ENCODE data around the gene MANF. TPM values are rescaled to one million over a fixed set of nuclear protein-coding genes. Genes with fewer than 3 reads are reported as not detected.

The MANF gene
- total RNA-seq, 1 donor from 2014 or later, result 34.4 TPM

GRCh38 chr3:51354172-51354571, 30.9 kb upstream of the MANF start:
- no peak for DNase-seq (ENCODE audit: low spot score in 2 of 2)
- intact Hi-C loops (cut with DNase I), result no loop called here
- H3K4me3 ChIP-seq, result no peak overlapping the region
- H3K4me1 ChIP-seq, result no peaks in the 10 kb centered on the region
- no peaks in the 10 kb centered on the region for H3K27me3 ChIP-seq
- H3K36me3 ChIP-seq, result no peaks in the 10 kb centered on the region
- no peaks in the 10 kb centered on the region for H3K9me3 ChIP-seq
- TF ChIP-seq, protein P1, sequence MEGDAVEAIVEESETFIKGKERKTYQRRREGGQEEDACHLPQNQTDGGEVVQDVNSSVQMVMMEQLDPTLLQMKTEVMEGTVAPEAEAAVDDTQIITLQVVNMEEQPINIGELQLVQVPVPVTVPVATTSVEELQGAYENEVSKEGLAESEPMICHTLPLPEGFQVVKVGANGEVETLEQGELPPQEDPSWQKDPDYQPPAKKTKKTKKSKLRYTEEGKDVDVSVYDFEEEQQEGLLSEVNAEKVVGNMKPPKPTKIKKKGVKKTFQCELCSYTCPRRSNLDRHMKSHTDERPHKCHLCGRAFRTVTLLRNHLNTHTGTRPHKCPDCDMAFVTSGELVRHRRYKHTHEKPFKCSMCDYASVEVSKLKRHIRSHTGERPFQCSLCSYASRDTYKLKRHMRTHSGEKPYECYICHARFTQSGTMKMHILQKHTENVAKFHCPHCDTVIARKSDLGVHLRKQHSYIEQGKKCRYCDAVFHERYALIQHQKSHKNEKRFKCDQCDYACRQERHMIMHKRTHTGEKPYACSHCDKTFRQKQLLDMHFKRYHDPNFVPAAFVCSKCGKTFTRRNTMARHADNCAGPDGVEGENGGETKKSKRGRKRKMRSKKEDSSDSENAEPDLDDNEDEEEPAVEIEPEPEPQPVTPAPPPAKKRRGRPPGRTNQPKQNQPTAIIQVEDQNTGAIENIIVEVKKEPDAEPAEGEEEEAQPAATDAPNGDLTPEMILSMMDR (IDR thresholded peaks at IDR 0.05), result no peak
- no peak overlapping the region for H3K27ac ChIP-seq

DNA sequence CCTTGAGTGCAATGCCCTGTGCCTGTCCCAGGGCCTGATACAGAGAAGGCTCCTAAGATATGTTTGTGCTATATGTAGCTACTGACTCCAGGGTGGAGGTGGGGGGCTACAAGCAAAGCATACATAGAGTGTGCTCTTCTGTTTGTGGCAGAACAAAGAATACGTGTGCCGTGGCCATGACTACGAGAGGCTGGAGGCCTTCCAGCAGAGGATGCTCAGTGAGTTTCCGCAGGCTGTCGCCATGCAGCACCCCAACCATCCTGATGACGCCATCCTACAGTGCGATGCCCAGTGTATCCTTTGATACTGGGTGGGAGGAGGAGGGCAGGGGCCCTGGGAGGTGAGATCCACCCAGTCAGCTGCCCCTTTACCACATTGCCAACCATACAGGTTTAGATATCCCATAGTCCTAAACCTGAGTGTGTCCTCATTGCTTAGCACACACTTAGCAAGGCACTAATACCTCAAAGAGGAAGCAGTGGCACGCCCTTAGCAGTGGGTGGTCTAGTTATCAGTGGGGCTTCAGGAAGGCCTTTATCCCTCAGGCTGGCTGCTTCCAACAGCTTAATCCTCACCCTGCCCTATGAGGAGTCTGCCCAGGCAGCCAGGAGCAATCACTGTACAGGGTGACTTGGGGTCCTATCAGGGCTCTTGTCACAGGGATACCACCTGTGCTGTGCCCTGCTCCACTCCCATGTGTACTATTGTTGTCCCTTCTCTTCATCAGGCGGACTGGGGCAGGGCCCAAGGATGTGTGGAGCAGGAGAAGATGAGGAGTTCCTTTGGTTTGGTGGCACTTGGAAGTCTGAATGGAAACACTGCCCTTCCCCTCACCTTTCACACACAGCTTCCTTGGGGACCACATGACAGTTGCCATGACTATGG, 30.1 kb upstream of the MANF start:
- no peak for DNase-seq (ENCODE audit: low spot score in 2 of 2)
- Histone ChIP-seq H3K27me3 (no peaks in the 10 kb centered on the region), H3K36me3 (no peaks in the 10 kb centered on the region), H3K27ac (no peak overlapping the region), H3K4me3 (no peak overlapping the region), H3K9me3 (no peaks in the 10 kb centered on the region), H3K4me1 (no peaks in the 10 kb centered on the region)
- TF ChIP-seq, protein P1 (IDR thresholded peaks at IDR 0.05), result no peak
- intact Hi-C loops (cut with DNase I), result no loop called here

- intact Hi-C loops (cut with DNase I), result no loop called here
- Histone ChIP-seq H3K9me3 (no peaks in the 10 kb centered on the region), H3K4me1 (no peaks in the 10 kb centered on the region), H3K36me3 (no peaks in the 10 kb centered on the region), H3K27ac (no peak overlapping the region), H3K27me3 (no peaks in the 10 kb centered on the region), H3K4me3 (no peak overlapping the region)
- TF ChIP-seq, protein P1 (IDR thresholded peaks at IDR 0.05), result no peak
- DNase-seq (ENCODE audit: low spot score in 2 of 2), result no peak
Measured at GRCh38 chr3:51355891-51356578, 29.1 kb upstream of the MANF start.

- intact Hi-C loops (cut with DNase I), result no loop called here
- TF ChIP-seq, protein P1 (IDR thresholded peaks at IDR 0.05), result no peak
- Histone ChIP-seq H3K27me3 (no peaks in the 10 kb centered on the region), H3K36me3 (no peaks in the 10 kb centered on the region), H3K9me3 (no peaks in the 10 kb centered on the region), H3K4me3 (no peak overlapping the region), H3K4me1 (no peaks in the 10 kb centered on the region), H3K27ac (no peak overlapping the region)
- no peak for DNase-seq (ENCODE audit: low spot score in 2 of 2)
Measured at GRCh38 chr3:51357856-51358255, 27.2 kb upstream of the MANF start.

DNA sequence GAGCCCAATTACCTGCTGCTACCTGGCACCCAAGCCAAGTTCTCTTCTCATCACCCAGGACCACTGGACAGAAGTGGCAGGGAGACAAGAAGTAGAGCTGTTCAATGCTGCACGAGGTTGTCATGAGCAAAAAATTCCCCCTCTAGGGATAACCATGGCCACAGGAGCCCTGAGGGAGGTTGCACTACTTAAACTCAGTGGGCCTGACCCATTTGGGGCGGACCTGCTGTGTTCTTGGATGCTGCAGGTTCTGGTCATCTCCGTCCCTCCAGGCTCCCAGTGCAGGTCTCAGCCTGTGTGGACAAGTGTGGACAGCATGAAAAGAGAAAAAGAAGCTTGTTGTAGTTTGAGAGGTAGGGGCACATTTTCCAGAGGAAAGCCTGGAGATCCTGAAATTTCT, 26.1 kb upstream of the MANF start:
- Histone ChIP-seq H3K36me3 (no peaks in the 10 kb centered on the region), H3K9me3 (no peaks in the 10 kb centered on the region), H3K27me3 (no peaks in the 10 kb centered on the region), H3K27ac (no peak overlapping the region), H3K4me3 (no peak overlapping the region), H3K4me1 (no peaks in the 10 kb centered on the region)
- TF ChIP-seq, protein P1 (IDR thresholded peaks at IDR 0.05), result no peak
- DNase-seq (ENCODE audit: low spot score in 2 of 2), result no peak
- intact Hi-C loops (cut with DNase I), result no loop called here
